Fibroblast of villous mesenchyme (primary cell): ENCODE measurements around the gene COMT. TPM values are rescaled to one million over a fixed set of nuclear protein-coding genes. Genes with fewer than 3 reads are reported as not detected.
"Not testable (repeated sequence)": the region's sequence is repeated elsewhere in the genome, so short reads cannot be mapped to it uniquely, and the experiment has no call there.

Source experiments
- DNase-seq: peaks from one replicate; pipeline ENCODE4 v3.0.0-alpha.2; 2010; ENCODE audit warnings: low read depth
- H3K4me3 ChIP-seq: 2 replicates; pipeline ENCODE4 v1.5.1; 2011; ENCODE audit warnings: low read depth, mild to moderate bottlenecking, low read length
- total RNA-seq: library from RNA; depleted of rRNA; stranded (reverse); fragments of >200 nt; gene quantifications from 2 replicates; pipeline ENCODE4 v1.2.3, GENCODE V29; 2012
- TF ChIP-seq, protein P1 (sequence below): IDR thresholded peaks from 2 replicates; pipeline ENCODE4 v1.5.1; 2012; ENCODE audit warnings: low read depth, mild to moderate bottlenecking, low read length; ENCODE audit not compliant: insufficient read depth

COMT gene
- total RNA-seq, 1 donor, result 173 TPM

DNA sequence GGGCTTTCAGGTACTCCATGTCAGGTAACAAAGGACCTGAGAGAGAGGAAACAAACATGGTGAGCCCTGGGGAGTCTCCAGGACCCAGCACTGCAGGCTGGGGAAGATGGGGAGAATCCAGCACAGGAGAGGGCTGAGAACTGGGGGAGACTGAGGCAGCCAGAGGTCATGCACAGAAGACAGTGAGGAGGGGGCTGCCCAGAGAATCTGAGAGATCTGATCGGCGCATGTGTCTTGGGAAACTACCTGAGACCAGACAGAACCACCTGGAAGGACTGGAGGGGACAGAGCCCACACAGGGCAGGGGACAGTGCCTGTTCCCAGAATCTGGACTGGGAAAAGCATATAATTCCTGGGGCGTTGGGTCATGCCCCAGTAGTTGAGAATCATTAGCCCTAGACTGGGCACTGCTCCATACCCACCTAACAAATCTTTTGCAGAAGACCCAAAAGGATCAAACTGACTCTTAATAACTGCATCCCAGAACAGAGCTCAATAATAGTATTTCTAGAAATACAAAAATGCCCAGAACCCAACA is 20.0 kb upstream of the COMT start:
- H3K4me3 ChIP-seq, result no peak overlapping the region
- TF ChIP-seq, protein P1, sequence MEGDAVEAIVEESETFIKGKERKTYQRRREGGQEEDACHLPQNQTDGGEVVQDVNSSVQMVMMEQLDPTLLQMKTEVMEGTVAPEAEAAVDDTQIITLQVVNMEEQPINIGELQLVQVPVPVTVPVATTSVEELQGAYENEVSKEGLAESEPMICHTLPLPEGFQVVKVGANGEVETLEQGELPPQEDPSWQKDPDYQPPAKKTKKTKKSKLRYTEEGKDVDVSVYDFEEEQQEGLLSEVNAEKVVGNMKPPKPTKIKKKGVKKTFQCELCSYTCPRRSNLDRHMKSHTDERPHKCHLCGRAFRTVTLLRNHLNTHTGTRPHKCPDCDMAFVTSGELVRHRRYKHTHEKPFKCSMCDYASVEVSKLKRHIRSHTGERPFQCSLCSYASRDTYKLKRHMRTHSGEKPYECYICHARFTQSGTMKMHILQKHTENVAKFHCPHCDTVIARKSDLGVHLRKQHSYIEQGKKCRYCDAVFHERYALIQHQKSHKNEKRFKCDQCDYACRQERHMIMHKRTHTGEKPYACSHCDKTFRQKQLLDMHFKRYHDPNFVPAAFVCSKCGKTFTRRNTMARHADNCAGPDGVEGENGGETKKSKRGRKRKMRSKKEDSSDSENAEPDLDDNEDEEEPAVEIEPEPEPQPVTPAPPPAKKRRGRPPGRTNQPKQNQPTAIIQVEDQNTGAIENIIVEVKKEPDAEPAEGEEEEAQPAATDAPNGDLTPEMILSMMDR, result no peak

DNA sequence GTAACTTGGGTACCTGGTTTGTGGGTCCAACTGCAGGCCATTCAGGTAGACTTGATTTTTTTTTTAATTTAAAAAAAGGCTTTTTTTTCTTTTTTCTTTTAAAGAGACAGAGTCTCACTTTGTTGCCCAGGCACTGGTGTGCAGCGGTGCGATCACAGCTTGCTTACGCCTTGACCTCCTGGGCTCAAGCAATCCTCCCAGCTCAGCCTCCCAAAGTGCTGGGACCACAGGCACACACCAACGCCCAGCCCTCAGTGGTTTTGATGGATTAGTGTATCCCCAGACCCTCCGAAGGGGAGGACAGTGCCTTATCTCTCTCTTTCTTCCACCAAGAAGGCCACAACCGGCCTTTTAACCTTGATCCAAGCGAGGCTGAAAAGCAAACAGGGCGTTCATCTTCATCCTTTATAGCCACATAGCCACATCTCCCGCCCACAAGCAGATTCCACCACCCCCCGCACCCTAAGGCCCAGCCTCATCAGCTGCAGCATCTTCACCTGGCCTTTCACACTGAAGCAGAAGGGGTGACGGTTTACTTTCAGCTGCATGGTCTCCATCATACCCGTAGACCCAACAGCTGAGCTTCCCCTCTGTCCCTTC is 17.6 kb upstream of the COMT start:
- no peak for DNase-seq
- H3K4me3 ChIP-seq, result no peak overlapping the region
- TF ChIP-seq, protein P1, result no peak

More for the DNA sequence above, 20.0 kb upstream of the COMT start:
- no peak for DNase-seq

DNA sequence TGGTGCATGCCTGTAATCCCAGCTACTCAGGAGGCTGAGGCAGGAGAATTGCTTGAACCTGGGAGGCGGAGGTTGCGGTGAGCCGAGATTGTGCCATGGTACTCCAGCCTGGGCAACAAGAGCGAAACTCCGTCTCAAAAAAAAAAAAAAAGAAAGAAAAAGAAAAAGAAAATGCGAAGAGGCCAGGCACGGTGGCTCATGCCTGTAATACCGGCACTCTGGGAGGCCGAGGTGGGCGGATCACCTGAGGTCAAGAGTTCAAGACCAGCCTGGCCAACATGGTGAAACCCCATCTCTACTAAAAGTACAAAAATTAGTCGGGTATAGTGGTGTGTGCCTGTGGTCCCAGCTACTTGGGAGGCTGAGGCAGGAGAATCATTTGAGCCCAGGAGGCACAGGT is 15.5 kb upstream of the COMT start:
- DNase-seq, H3K4me3 ChIP-seq: not testable (repeated sequence)

DNA sequence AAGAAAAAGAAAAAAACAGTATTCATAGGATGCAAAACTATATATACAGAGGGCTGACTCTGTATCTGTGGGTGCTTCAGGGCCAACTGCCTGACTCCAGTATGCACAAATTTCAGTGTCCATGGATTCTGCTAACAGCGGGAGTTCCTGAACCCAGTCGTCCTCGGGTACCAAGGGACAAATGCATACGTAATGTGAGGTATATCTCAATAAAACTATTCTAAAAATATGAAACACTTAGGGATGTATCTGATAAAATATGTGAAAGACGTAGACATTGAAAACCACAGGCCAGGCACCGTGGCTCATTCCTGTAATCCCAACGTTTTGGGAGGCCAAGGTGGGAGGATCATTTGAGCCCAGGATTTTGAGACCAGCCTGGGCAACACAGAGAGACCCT is 13.9 kb upstream of the COMT start:
- TF ChIP-seq, protein P1, result no peak
- no peak for DNase-seq
- no peak overlapping the region for H3K4me3 ChIP-seq

DNA sequence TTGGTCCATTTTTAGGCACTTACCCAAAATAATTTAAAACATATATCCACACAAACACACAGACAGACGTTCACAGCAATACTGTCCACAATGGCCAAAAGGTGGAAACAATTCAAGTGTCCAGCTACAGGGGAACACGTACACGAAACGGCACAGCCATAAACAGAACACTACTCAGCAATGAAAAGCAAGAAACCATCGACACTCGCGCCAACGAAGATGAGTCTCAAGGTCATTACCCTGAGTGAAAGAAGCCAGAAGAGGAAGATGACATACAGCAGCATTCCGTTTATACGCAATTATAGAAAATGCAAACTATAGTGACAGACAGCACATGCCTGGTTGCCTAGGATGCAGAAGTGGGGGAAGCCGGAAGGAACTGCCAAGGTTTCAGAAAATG is 13.4 kb upstream of the COMT start:
- no peak overlapping the region for H3K4me3 ChIP-seq
- TF ChIP-seq, protein P1, result no peak
- DNase-seq, result no peak

DNA sequence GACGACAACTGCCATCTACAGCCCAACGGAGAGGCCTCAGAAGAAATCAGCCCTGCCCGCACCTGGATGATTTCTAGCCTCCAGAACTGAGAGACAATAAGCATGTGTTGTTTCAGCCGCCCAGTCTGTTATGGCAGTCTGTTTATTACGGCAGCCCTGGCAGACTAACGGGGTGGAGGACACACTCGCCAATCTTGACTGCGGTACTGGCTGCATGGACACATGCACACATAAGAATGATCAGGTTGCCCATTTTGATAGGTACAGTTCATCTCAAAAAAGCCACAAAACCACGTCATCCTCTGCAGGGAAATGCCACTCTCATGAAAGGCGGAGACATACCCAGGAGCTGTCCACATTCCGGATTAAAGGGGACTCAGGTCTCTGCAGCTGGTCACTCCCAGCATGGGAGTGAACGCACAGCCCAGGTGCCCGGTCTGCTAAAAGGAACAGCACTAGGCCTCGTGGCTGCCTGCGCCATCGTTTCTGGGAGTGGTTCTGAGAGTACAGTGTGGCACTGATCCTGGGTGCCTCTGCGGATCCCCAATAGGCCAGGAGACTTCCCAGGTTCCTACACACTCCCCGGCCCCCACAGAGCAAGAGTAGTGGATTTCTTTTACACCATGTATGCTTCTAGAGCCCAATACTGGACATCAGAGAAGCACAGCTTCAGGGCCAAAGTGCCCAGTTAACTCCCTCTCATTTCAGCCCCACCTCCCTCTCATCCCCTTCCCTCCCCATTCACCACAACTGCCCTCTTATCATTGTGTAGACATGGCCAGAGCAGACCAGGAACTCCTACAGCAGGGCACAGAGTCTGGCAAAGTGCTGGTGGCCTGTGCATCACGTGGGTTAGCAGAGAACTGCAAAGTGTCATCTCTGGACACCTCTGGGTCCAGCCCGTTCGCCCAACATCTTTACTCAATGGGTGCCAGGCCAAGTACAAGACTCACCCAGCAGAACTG is 11.7 kb upstream of the COMT start:
- no peak overlapping the region for H3K4me3 ChIP-seq
- TF ChIP-seq, protein P1, result no peak

More for the DNA sequence above, 11.7 kb upstream of the COMT start:
- no peak for DNase-seq
